ENCODE measurements around the gene SLC5A5. TPM values are rescaled to one million over a fixed set of nuclear protein-coding genes. Genes with fewer than 3 reads are reported as not detected.
A peak's percentile ranks its signal among the peaks of the same experiment; 100 is the strongest.

The SLC5A5 gene
- total RNA-seq, 1 donor from 2014 or later: not detected

DNA sequence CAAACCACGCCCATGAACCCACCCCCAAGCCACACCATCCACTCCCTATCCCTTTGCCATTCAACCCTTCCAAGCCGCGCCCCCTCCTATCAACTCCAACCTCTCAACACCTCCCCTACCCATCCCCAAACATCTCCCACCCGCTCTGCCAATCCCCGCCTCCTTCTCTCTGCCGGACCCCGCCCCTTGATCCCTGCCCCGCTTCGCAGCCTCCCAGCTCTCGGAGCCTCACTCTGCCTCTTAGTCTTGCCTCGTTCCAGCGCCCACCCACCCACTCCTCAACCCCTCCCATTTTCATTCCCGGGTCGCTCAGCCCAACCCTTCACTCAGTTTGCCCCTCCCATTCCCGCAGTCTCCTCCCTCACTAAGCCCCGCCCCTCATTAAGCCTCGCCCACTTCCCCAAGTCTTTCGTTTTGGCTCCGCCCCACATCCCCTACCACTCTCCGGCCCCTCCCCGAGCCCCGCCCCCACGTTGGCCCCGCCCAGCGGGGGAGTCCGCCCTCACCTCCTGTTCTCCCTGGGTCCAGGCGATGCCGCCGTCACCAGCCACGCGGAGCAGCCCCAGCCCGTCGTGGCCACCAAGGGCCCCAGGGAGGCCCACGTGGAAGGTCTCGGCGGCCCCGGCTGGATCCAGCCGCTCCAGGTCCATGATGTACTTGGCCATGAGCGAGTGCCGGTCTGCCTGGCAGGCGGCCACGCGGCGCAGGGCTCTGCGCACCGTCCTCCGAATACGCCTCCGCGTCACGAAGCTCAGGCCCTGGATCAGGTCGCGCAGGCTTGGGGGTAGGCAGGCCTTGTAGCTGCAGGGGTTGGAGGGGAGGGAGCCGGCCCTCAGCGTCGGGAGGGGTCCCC lies 29.7 kb upstream of the SLC5A5 start:
- Mint-ChIP-seq H3K4me1 (ENCODE audit: unreplicated experiment) (peaks cover 11% of the 10 kb centered on the region), H3K36me3 (ENCODE audit: unreplicated experiment) (no peaks in the 10 kb centered on the region), H3K27ac (ENCODE audit: unreplicated experiment) (peak overlapping the region; percentile 27), H3K27me3 (ENCODE audit: unreplicated experiment) (peaks cover 10% of the 10 kb centered on the region), H3K4me3 (ENCODE audit: unreplicated experiment) (peak overlapping the region; percentile 69), H3K9me3 (ENCODE audit: unreplicated experiment) (no peaks in the 10 kb centered on the region)
- TF ChIP-seq, protein P1, sequence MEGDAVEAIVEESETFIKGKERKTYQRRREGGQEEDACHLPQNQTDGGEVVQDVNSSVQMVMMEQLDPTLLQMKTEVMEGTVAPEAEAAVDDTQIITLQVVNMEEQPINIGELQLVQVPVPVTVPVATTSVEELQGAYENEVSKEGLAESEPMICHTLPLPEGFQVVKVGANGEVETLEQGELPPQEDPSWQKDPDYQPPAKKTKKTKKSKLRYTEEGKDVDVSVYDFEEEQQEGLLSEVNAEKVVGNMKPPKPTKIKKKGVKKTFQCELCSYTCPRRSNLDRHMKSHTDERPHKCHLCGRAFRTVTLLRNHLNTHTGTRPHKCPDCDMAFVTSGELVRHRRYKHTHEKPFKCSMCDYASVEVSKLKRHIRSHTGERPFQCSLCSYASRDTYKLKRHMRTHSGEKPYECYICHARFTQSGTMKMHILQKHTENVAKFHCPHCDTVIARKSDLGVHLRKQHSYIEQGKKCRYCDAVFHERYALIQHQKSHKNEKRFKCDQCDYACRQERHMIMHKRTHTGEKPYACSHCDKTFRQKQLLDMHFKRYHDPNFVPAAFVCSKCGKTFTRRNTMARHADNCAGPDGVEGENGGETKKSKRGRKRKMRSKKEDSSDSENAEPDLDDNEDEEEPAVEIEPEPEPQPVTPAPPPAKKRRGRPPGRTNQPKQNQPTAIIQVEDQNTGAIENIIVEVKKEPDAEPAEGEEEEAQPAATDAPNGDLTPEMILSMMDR (IDR thresholded peaks at IDR 0.05): no peak
- peak; percentile 93 for DNase-seq (ENCODE audit: extremely low spot score, unreplicated experiment)

DNA sequence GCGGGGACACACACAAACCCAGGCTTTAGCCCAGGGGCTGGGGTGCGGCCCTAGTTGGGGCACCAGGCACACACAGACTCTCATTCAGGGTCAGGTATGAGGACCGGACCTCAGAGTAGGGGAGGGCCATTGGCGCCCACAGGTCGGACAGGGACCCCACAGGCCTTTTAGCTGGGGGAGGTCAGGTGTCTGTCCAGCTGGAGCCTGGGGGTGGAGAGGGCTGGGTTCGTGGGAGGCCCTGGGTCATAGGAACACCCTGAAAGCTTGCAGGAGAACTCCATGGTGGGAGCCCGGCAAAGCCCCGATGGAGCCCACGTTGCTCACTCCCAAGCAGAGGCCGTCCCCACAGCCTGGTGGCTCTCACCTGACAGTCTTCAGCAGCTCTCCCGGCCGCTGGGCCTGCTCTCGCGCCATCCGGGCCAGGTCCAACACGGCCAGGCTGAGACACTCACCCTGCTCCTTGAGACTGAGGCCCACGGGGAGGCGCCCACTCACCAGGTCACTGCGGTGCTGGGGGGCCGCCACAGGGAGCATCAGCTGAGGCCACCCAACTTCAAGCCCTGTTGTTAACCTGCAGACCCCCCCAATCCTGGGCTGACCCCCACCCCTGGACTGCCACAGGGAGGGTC lies 29.0 kb upstream of the SLC5A5 start:
- Mint-ChIP-seq H3K4me3 (ENCODE audit: unreplicated experiment) (peak overlapping the region; percentile 45), H3K27ac (ENCODE audit: unreplicated experiment) (no peak overlapping the region), H3K9me3 (ENCODE audit: unreplicated experiment) (no peaks in the 10 kb centered on the region), H3K36me3 (ENCODE audit: unreplicated experiment) (no peaks in the 10 kb centered on the region), H3K4me1 (ENCODE audit: unreplicated experiment) (peaks cover 11% of the 10 kb centered on the region), H3K27me3 (ENCODE audit: unreplicated experiment) (peaks cover 10% of the 10 kb centered on the region)
- DNase-seq (ENCODE audit: extremely low spot score, unreplicated experiment): no peak
- TF ChIP-seq, protein P1 (IDR thresholded peaks at IDR 0.05): no peak

DNA sequence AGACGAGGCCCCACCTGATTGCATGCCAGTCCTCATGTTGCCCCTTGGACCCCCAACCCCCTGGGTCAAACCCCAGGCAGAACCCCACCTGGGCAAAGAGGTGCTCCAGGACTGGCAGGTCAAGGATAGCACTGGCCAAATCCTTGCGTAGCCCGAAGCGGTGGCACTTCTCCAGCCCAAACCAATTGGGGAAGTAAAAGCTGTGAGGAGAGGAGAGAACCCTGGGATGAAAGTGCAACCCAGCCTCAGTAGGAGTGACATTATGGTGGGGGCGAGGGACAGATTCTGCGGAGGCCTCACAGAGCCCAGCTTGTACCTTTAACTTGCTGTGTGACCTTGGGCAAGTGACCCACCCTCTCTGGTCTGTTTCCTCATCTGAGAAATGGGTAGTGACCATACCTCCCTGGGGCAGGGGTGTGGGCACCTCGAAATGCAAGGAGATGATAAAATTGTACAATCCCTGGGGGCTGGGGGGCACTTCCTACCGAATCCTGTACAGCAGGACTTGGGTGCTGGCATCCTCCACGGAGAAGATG lies 28.4 kb upstream of the SLC5A5 start:
- Mint-ChIP-seq H3K36me3 (ENCODE audit: unreplicated experiment) (no peaks in the 10 kb centered on the region), H3K27ac (ENCODE audit: unreplicated experiment) (no peak overlapping the region), H3K4me3 (ENCODE audit: unreplicated experiment) (no peak overlapping the region), H3K9me3 (ENCODE audit: unreplicated experiment) (no peaks in the 10 kb centered on the region), H3K27me3 (ENCODE audit: unreplicated experiment) (peaks cover 10% of the 10 kb centered on the region), H3K4me1 (ENCODE audit: unreplicated experiment) (peaks cover 11% of the 10 kb centered on the region)
- DNase-seq (ENCODE audit: extremely low spot score, unreplicated experiment): no peak
- TF ChIP-seq, protein P1 (IDR thresholded peaks at IDR 0.05): no peak

DNA sequence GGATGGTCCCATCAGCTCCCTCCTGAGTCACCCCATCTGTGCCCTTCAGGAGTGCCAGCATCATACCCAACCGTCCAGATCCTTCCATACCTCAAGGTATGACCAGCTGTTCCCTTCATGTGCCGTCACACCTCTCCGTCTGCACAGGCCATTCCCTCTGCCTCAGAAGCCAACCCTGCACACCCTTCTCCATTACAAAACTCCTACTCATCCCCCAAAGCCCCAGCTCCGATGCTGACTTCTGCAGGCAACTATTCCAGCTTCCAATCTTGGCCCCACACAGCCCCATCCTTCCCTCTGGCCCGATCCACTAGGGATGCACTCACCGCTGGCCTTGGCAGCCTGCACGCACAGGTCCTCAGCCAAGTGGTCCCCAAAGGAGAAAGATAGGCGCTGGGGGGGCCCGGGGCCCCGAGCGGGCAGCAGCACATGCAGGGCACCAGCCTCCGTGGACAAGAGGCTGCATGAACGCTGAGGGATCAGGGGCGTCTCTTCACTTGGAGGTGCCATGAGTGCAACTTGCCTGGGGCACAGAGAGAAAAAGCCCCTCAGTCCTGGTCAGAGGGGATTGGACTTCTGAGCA lies 27.7 kb upstream of the SLC5A5 start:
- Mint-ChIP-seq H3K27ac (ENCODE audit: unreplicated experiment) (no peak overlapping the region), H3K4me3 (ENCODE audit: unreplicated experiment) (no peak overlapping the region), H3K9me3 (ENCODE audit: unreplicated experiment) (no peaks in the 10 kb centered on the region), H3K27me3 (ENCODE audit: unreplicated experiment) (peaks cover 7% of the 10 kb centered on the region), H3K4me1 (ENCODE audit: unreplicated experiment) (peaks cover 11% of the 10 kb centered on the region), H3K36me3 (ENCODE audit: unreplicated experiment) (no peaks in the 10 kb centered on the region)
- no peak for DNase-seq (ENCODE audit: extremely low spot score, unreplicated experiment)
- TF ChIP-seq, protein P1 (IDR thresholded peaks at IDR 0.05): no peak

DNA sequence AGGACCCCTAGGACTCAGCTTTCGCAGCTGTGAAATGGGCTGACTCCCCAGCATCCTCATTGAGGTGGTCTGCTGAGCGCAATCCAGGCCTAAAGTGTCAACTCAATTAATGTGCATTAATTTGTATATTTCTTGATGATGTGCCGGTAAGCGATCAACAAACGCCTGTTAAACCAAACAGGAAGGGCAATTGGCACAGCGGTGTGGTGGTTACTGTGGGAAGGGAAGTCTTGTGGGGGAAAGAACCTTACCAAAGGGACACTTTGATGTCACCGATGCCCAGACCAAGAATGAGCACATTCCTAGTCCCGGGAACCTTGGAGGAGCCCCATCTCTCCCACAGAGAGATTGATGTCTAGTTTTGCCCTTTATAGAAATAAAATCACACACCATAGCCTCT lies 25.6 kb upstream of the SLC5A5 start:
- Mint-ChIP-seq H3K27ac (ENCODE audit: unreplicated experiment) (no peak overlapping the region), H3K9me3 (ENCODE audit: unreplicated experiment) (no peaks in the 10 kb centered on the region), H3K36me3 (ENCODE audit: unreplicated experiment) (no peaks in the 10 kb centered on the region), H3K4me3 (ENCODE audit: unreplicated experiment) (no peak overlapping the region), H3K4me1 (ENCODE audit: unreplicated experiment) (peaks cover 16% of the 10 kb centered on the region), H3K27me3 (ENCODE audit: unreplicated experiment) (no peaks in the 10 kb centered on the region)
- no peak for DNase-seq (ENCODE audit: extremely low spot score, unreplicated experiment)
- TF ChIP-seq, protein P1 (IDR thresholded peaks at IDR 0.05): no peak

Measured in osteocyte (in vitro differentiated cells).